CD4-positive, alpha-beta T cell treated with Interleukin-10 for 1 hour (primary cell): ENCODE results near the gene HSPA12A.

Experiments used
- DNase-seq: peaks from one replicate; pipeline ENCODE4 v3.0.0-alpha.2; 2020

Gene HSPA12A, protein sequence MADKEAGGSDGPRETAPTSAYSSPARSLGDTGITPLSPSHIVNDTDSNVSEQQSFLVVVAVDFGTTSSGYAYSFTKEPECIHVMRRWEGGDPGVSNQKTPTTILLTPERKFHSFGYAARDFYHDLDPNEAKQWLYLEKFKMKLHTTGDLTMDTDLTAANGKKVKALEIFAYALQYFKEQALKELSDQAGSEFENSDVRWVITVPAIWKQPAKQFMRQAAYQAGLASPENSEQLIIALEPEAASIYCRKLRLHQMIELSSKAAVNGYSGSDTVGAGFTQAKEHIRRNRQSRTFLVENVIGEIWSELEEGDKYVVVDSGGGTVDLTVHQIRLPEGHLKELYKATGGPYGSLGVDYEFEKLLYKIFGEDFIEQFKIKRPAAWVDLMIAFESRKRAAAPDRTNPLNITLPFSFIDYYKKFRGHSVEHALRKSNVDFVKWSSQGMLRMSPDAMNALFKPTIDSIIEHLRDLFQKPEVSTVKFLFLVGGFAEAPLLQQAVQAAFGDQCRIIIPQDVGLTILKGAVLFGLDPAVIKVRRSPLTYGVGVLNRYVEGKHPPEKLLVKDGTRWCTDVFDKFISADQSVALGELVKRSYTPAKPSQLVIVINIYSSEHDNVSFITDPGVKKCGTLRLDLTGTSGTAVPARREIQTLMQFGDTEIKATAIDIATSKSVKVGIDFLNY

GRCh38 chr10:116742367-116743265 lies at the start of gene HSPA12A:
Gene HSPA12A (minus strand): TSS chr10:116742566. CDS start chr10:116742469, 97 bp downstream.
- peak; percentile 43 for DNase-seq

DNA sequence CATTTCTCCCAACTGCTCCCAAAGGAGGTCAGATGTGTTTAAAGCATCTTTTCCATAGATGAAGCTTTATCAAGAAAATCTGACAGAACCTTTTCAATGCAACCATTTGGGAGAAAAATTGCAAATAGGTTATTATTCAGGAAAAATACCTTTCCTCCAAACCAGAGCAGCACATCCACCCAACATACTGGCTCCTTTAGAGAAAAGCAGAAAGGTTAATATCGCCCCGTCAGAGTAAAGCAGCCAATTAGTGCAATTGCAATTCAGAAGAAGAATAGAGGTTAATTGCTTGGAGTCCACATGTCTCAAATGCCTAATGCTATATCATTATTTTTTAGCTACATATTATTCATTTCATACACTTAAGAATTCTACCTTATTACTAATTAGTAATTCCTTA lies 48.9 kb upstream of the HSPA12A start:
- no peak for DNase-seq

DNA sequence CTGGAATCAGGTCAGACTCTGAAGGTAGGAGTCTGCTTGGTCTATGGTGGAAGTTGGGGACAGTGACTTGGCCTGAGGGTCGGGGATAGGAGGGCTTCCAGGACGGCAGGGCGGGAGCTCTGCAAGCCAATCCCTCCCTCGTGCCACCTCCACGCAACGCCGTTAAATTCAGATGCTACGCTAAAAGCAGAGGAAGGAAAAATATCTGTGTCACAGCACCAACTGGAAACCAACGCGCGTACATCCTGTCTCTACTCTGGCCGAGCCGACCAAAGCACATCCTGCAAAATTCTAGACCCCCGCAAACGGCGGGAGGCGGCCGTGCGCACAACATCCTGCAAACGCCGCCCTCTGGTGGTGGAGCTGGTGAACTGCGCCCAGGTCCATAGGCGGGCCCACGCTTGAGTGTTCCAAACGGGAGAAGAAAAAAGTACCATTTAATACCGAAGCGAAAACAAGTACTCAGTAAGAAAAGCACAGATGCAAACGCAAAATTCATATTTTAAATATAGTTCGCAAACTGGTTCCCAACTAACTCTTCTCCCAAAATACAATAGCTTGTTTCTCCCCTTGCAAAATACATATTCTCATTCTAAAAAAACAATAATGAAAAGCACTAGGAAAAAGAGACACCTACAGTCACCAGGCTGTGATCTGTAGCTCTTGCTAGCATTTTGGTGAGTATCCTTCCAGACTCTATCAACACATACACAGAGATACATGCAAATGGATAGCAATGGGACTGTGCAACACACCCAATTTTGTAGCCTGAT lies 45.7 kb upstream of the HSPA12A start:
- peak; percentile 63 for DNase-seq

- DNase-seq, result no peak
Measured at GRCh38 chr10:116787053-116787659, 44.8 kb upstream of the HSPA12A start.

DNA sequence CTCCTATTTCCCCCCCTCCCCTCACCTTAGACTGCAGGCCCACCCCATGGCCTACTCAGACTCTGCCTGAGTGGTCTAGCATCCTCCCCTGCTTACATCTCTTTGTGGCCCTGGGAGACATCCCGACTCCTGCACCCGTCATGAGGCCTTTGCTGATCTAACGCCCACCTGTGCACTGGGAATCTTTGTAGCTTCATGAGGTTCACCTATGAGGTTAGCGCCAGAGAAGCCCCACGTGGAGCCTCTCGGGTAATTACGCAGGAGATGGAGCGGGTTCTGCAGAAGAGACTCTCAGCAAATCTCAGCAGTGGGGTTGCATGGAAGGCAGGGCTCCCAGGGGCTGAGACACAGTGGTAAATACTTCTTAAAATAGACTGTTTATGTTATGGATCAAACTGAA lies 43.5 kb upstream of the HSPA12A start:
- no peak for DNase-seq

- DNase-seq, result no peak
Measured at GRCh38 chr10:116785282-116785681, 42.9 kb upstream of the HSPA12A start.

DNA sequence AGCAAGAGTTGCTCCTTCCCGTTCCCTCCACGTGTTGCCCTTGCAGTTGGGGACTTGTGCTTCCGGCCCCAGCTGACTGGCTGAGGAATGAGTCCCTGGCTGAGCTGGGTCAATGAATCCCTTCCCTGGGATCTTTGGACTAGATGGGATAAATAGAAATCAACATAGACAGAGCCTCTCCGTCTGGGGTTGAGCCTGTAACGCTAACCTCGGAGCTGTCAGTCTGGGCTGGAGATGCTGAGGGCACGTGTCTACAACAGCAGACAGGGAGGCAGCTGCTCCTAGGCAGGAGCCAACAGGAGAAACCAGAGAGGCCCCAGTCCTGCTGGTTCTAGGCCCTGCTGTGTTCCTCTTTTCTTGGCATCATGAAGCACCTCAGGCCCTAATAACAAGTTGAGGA lies 42.3 kb upstream of the HSPA12A start:
- no peak for DNase-seq

DNA sequence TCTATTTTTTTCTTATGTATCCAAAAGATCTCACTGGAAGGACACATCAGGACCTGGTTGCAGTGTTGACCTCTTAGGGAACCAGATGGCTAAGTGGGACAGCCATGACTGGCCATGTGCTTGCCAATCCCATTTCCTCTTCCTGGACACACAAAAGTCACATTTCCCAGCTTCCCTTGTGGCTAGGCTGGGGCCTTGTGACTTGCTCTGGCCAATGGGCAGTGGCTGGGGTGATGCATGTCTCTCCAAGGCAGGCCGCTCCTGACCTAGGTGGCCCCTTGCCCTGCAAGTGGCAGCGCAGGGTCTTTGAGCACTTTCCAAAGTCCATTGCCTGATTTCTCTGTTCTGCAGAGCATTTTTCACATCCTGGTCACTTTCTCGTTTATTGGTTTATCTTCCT lies 41.7 kb upstream of the HSPA12A start:
- DNase-seq, result no peak

DNA sequence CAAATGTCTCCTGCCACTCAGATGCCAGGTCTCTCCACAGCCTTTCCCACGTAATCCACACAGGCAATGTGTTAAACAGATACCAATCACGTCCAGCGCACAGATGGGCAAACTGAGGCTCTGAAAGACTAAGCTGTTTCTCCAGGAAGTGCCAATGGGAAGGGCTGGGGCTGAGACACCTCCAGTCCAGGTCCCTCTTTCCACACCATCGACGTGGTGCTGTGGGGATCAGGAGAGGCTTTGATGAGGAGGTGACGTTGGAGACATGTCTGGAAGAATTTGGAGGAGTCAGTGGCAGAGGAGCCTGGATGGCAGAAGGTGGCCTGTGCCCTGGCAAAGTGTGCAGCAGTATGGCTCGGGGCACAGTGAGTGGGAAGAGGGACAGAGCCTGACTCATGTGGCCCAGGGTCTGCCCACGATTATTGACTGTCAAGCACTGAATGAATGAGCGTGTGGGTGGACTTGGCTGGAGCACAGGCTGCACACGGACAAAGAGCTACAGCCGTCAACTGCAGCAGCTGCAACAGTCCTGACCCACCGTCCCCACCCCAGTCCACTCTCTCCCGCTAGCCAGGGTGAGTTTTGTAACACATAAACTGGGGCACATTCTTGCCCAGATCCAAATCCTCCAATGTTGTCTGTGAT lies 40.8 kb upstream of the HSPA12A start:
- DNase-seq, result no peak

DNA sequence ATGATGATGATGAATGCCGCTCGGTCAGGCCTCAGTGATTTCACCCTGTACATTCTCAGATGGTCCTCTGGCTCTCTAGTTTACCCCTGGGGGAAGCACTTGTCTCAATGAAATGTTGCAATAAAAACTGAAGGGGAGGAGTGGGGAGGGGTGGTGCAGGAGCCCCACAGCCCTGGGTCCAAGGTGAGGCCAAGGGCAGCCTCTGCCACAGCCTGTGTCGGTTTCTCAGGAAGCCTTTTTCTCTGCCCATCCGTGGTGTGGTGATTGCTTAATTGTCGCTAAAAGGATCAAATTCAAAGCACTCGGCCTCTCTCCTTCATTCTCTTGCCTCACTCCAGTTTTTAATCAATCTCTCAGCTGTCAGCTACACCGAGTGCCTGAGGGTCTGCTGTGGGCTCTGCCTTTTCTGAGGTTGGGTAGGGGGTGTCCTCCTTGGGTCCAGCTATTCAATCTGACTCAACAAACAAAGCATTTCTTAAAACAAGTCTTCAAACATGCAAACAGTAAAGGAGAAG lies 39.1 kb upstream of the HSPA12A start:
- no peak for DNase-seq

DNA sequence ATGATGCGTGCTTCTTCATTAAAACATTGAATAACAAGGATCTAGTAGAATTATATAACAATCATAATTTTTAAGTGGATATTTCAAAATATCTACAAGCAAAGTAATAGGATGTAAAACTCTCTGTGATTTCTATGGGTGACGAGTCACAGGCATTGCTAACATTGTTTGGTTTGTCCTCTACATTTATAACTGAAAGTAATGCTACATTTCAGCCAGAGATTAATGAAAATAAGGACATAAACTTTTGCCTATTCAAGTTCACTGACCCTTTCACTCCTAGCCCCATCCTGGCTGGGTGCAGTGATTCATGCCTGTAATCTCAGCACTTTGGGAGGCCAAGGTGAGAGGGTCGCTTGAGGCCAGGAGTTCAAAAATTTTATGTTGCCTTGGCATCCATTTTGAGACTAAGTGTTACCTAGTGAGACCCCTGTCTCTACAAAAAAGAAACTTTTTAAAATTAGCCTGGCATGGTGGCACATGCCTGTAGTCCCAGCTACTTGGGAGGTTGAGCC lies 38.4 kb upstream of the HSPA12A start:
- no peak for DNase-seq

GRCh38 chr10:116779076-116779687 lies 36.8 kb upstream of the HSPA12A start:
- DNase-seq, result no peak

DNA sequence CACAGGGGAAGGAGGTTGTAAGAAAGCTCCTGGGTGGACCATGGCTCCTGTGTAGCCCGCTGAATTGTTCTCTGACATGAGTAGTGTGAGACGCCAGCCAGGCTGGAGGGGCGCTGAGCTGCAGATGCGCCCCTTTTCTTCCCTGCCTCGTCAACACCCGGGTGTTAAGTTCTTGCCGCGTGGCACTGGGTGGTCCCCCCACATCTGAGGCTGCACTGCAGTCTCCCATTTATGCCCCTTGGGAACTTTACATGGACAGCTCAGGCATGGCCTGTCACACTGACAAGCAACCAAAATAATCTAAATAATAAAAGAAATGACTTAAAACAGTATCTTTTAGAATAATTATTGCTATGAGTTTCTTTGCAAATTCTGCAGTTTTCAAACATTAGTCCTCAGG lies 34.6 kb upstream of the HSPA12A start:
- no peak for DNase-seq

DNA sequence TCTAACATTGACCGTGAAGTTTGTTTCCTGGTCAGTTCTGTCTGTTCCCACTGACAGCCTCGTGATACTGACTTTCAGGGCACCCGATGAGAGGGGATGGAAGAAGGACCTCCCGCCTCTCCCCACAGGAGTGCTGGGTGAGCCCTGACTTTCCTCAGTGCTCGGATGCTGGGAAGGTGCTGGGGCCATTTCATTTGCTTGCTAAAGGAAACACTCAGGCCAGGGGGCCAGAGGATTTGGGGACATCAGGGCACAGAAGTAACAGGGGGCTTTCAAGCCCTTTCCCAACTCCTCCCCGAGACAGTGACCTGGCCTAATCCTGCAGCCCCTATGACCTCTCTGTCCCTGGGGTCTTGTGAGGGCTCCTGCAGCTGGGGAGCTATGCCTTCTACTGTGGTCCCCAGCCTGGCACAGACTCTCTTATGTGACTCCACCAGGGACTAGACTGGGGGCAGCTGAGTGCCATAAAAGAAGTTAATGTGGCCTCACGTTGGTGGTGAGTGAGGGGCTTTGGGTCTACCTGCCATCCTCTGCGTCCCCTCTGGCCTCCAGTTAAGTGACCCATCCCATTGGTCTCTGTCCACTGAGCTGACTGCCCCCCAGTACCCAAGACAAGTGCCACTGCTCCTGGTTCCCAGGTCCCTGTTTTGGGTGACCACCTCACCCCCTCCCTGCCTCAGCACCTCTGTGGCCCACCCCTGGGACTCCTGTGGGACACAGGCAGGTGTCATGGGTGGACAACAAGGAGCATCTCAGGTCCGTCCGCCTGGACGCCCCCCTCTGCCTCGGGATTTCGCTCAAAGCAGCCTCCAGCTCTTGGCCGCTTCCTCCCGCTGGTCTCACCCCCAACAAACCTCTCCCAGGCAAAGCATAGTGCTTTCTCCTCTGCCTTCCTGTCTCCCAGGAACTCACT lies 33.4 kb upstream of the HSPA12A start:
- DNase-seq, result no peak

GRCh38 chr10:116774728-116775151 lies 32.4 kb upstream of the HSPA12A start:
- DNase-seq, result no peak

DNA sequence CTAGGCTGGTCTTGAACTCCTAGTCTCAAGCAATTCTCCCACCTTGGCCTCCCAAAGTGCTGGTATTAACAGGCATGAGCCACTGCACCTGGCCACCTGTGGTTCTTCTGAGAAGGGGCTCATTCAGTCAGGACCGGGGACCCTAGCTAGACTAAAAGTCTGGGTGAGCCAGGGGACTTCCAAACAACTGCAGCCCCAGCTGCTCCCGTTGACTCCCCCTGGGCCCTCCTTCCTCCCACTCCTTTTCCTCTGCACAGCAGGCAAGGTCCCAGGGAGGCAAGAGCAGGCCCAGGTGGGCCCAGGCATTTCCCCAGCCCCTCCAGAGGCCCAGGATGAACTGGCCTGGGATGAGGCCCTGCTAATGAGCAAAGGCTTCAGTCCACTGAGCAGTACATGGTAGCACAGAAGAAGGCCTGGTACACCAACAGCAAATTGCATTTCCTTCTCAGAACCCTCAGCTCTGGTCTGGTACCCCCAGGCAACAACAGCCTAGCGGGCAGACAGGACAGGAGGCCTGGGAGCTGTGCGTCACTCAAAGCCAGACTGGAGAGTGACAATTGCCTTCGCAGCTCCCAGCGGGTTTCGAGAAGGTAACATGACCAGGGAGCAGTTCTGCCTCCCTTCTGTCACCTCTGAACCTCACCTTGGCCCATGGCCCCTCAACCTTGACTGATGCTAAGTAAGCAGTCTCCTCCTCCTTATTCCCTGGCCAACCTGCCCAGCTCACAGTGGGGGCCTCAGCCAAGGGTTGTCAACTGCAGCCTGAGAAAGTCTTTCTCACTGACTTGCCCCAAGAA lies 30.7 kb upstream of the HSPA12A start:
- DNase-seq, result no peak

- DNase-seq, result no peak
Measured at GRCh38 chr10:116771959-116772585, 29.7 kb upstream of the HSPA12A start.
